Non-pigmented ciliary epithelial cell (primary cell): ENCODE results near the gene MXI1.
A peak's percentile ranks its signal among the peaks of the same experiment; 100 is the strongest.

ENCODE experiments used
- DNase-seq: peaks from one replicate; pipeline ENCODE4 v3.0.0-alpha.2; 2010; ENCODE audit warnings: low read depth

The MXI1 gene

DNA sequence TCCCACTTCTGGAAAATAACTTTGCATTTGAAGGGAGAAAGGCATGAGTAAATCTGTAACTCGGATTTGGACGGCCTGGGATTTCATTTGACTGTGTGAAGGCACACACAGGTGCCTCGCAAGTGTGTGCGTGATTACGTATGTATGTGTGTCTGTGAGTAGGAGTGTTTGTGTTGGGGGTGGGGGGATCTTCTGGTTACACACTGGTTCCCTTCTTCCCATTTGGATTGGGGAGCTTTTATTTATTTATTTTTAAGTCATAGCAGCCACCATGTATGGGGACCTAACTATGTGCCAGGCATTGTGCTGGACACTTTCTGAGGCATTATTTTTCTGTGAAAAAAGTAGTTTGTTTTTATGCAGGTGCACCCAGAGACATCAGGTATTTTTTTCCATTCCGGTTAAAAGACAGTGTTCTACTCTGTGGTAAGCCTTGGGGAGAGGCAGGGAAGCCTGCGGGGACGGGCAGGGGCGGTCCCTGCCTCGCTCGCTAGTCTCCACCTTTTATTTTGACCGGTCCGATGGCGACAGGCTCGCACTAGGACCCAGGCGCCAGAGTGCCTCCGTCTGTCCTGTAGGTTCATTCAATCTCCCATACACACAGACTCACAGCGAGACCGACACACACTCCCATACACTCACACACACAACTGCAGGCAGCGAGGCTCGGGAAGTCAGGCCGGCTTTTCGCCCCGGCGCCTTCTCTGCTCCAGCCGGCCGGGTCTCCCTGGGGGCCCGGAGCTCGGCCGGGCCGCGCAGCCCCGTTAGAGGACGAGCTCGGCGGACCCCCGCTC lies at the start of gene MXI1:
Gene MXI1 (plus strand): TSS at position 595 of the 794 bp plus-strand sequence. CDS start 204 bp downstream, outside the sequence.
- DNase-seq: no peak

DNA sequence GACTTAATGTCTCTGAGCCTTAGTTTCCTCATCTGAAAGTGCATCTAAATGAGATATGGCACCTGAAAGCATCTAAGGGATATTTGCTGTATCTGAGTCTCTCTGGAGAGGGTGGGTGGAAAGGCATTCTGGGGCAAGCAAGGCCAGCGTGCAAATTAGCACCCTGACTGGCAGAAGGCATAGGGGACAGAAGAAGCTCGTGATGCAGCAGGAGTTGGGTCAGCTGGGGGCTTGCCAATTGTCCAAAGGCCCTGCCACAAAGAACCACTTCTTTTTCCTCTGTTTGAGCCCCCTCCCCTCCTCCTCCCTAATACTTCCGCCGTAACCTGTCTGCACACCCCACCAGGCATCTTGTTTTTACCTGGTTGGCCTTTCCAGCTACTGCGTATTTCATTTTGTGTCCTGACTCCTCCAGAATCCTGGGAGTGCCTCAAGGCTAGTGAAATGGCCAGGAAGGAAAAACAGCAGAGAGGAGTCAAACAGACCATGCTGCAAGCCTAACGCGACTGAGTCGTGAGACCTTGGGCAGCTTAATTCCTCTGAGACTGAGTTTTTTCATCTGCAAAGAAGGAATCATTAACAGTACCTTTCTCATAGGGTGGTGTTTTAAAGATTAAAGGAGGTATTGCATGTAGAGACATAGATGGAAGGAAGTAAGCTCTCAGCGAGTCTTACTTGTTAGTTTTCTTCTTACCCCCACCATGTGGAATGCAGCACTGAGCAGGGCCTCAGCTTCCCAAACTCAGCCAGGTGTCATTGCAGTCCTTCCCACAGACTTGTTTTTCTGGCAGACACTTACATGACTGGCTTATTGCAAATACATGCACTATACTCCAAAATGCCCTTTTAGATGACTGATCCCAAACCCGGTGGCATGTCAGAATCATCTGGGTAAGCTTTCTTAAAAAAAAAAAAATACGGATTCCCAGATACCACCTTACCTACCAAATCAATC lies 49.1 kb upstream of the MXI1 start:
- DNase-seq: no peak

DNA sequence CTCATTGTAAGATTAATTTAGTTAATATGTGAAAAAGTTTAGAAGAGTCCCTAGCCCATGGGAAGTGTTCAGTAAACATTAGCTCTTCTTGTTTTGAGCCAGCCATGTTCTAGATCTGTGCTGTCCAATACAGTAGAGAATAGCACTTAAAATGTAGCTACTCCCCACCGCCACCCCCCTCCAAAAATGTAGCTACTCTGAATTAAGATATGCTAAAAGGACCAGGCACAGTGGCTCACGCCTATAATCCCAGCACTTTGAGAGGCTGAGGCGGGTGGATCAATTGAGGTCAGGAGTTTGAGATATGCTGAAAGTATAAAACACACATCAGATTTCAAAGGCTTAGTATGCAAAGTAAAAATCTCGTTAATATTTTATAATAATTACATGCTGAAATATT lies 47.3 kb upstream of the MXI1 start:
- no peak for DNase-seq

DNA sequence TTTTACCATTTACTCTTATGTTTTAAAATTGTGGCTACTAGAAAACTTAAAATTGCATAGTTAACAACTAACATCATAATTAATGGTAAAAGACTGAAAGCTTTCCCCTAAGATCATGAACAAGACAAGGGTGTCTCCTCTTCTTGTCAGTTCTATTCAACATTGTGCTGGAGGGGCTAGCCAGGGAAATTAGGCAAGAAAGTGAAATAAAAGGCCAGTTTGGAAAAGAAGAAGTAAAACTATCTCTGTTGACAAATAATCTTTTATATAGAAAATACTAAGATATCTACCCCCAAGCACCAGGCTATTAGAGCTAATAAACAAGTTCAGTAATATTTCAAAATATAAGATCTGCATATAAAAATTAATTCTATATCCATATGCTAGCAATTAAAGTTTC lies 46.9 kb upstream of the MXI1 start:
- DNase-seq: no peak

DNA sequence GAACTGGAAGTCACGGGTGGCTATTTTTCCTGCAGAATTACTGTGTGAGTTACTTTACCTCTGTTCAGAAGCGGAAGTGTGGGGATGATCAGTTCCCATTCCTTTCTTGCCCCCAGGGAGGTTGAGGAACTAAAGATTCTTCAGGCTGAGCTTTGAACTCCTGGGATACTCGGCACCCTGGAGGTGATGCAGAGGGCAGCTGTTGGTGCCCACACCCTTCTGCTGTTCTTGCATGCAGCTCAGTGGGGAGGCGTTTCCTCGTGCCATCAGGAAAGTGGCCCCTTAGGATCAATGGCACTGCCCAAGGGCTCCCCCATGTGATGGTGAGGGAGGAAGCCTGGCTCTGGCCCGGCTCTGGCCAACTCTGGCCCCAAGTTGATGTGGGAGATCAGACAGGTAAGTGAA lies 44.7 kb upstream of the MXI1 start:
- DNase-seq: no peak

DNA sequence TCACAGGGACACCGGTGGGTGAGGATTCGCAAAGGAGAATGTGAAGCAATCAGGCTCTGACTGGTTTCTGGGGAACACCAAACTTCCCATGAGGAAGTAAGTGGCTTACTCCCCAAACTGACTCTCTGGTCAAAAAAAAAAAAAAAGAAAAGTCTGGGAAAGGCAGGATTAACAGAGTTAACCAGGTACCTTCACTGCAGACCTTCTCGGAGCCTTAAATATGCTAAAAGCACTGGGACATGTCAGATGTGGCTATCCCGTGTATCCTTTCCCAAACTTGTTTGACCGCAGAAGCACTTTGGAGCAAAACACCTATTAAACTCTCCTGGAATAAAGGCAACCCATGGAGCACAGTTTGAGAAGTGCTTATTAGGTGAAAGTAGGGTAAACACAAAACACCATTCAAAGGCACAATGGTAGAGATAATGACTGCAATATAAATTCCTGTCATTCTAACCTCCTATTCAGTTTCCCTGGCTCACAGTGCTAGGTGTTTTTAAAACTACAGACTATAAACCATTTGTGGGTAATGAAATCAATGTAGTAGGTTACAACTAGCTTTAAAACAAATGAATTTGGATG lies 44.1 kb upstream of the MXI1 start:
- DNase-seq: no peak

DNA sequence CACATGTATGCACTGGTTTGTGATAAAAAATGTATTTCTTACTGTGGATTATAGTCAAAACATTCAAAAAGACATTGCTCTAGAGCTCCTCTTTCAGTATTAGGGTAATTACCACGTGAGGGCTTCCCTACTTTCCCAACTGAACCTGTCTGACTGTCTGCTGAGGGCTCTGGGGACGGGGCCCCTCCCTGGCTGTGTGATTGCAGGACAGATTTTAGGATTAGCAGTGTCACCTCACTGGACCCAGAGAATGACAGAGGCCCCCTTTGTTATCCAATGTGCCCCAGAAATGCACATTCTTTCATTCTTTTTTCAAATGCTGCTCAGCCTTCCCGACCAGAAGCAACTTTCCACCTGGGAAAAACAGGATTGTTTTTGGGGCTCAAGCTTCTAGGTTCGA lies 43.6 kb upstream of the MXI1 start:
- DNase-seq: no peak

DNA sequence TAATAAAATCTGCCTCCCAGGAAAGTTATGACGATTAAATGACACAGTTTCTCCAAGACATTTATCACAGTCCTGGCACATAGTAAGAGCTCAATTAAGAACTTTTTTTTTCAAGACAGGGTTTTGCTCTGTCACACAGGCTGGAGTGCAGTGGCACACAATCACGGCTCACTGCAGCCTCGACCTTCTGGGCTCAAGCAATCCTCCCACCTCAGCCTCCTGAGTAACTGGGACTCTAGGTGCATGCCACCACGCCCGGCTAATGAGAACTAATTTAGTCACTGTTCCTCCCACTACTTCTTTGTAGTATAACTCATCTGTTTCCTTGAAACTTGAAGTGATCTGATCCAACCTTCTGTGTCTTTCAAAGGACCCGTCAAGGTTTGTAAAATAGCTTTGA lies 42.2 kb upstream of the MXI1 start:
- no peak for DNase-seq

DNA sequence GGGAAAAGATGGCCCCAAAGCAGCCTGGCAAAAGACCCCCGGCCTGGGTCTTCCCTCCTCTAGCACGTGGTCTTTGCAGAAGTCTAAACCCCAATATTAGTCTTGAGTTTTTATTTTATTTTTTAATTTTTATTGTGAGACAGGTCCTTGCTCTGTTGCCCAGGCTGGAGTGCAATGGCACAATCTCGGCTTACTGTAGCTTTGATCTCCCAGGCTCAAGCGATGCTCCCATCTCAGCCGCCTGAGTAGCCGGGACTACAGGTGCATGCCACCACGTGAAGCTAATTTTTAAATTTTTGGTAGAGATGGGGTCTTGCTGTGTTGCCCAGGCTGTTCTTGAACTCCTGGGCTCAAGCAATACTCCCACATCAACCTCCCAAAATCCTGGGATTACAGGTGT lies 40.3 kb upstream of the MXI1 start:
- no peak for DNase-seq

DNA sequence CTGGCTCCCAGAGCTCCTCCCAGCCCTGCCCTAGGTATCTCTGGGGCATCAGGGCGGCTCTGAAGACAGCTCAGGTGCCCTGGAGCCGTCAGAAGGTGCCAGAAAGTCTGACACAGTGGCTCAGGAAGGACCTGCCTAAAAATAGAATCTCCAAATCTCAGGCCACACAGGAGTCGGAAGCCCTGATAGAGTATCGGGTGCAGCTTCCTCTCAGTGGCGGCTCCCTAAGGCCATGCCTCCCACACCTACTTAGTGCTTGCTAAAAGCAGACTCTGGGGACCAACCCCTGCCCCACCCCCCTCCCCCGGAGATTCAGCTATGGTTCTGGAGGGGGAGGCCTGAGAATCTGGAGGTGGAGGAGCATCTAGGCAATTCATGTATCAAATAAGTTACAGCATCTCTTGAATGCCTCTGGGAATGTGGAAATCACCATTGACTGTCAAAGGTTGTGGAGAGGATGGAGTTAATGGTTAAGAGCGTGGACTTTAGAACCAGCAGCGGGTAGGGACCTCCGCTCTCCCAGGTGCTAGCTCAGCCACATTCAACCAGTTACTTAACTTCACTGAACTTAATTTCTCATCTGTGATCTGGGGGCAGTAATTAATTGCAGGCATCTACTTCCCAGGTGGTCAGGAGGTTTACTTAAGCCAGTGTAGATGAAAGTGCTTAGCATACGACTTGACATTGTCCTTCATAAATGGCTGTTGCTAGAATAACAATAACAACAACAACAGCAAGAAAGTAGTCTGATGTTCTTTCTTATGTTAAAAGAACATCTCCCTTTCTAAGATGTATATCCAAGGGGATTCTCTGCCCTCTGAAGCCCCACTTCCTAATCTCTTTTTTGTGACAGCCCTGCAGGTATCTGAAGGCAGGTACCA lies 38.6 kb upstream of the MXI1 start:
- no peak for DNase-seq

DNA sequence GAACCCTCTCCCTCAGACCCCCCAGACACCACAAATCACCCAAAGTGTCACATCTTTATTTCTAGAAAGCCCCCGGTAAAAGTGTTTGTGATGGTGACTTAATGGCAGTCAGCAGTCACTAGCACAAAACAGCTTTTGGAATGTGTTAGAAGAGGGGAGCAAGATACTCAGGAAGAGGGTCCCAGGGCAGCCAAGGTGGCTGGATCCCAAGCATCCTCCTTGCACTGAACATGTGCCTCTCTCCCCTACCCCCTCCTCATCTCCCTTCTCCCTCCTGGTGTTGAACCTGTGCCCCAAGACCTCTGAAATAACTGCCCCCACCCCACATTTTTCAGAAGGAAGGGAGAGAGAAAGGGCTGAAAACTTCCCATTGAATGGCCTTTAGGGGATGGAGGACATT lies 37.8 kb upstream of the MXI1 start:
- DNase-seq: no peak

DNA sequence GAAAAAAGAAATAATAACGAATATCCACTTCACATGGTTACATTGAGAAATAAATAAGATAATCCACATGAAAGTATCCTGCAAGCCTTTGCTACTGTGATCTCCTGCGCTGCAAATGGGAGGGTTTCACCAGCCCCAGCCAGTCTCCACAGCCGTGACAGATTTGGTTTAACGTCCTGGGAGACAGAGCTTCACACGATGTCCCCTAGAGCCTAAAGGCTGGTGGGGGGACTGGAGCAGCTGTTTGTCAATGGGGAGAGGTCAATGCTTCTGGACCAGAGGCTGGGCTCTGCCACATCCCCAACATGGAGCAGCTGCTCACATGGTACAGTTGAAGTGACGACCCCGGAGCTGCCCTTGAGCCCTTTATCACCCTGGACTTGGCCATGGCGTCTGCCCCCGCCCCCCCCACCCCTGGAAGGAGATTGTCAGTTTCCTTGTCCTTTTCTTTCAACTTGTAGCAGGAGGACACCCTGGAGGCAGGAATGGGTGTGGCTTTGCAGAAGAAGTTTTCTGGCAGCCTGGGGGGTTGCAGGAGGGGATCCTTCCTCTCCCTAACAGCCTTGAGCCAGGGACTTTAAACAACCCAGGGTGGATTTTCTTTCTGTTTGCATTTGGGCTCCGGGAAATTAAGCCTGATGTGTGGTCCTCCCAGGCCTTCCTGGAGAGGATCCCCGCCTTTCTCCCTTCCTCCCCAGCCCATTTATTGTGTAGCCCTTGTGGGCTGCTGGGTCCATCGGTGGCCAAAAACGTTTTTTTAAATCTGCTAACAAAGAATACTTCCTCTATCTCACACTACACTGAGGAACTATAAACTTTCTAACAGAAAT lies 37.0 kb upstream of the MXI1 start:
- no peak for DNase-seq

DNA sequence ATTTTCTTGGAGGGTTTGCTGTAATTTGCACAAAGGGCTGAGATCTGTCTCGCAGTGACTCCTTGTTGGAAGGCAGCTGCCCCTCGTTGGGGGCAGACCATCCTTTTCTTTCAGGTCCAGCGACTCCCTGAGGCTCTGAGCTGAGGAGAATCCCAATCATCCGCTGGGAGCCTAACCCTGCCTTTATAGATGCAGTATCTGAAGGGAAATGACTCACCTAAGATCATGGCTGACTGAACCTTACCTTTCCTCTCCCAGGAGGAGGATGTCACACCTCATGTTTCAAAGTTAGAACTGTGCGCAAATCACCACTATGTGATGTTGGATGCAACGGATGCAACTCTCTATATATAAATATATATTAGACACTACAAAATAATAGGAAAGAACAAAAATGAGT lies 36.4 kb upstream of the MXI1 start:
- no peak for DNase-seq

DNA sequence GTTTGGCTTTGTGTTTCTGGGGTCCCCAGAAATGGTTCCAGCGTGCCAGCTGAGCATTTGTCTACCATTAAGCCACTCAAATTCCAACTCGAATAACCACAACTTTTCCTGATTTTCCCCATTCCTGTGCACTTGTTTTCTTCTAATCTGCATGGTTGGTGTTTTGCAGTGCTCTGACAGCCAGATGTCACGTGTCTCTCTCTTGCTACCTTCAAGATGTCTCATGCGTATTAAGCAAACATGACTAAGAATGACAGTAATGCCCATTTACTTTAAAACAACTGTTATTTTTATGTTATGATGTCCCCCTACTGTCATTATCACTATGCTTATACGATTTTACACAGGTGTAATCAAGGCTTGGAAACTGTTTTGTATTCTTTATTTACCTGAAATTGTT lies 35.2 kb upstream of the MXI1 start:
- DNase-seq: no peak

DNA sequence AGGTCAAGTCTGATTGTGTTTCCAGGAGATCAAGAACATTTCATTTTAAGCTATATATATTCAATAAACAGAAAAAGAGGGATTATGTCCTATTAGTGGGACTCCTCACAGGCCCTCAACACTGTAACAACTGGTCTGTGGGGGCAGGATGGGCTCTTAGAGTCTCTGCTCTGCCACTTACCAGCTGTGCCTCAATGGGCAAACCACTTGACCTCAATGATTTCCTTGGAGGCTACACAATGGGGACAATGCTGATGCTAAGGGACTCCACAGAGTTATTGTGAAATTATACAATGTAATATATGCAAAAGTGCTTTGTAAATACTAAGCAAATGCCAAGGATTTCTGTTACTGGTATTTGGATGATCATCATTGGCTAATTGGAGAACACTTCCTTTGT lies 33.2 kb upstream of the MXI1 start:
- DNase-seq: no peak

DNA sequence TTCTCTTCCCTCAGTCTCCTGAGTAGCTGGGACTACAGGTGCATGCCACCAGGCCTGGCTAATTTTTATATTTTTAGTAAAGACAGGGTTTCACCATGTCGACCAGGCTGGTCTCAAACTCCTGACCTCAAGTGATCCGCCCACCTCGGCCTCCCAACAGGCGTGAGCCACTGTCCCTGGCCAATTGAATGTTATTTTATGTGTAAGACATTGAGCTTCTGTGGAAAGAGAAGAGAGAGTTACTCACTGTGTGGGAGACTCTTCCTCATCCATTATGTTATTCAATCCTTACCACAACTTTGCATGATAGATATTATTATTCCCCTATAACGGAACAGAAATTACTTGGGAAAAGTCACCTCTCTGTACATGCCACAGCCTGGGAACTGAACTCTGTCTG lies 32.6 kb upstream of the MXI1 start:
- no peak for DNase-seq

DNA sequence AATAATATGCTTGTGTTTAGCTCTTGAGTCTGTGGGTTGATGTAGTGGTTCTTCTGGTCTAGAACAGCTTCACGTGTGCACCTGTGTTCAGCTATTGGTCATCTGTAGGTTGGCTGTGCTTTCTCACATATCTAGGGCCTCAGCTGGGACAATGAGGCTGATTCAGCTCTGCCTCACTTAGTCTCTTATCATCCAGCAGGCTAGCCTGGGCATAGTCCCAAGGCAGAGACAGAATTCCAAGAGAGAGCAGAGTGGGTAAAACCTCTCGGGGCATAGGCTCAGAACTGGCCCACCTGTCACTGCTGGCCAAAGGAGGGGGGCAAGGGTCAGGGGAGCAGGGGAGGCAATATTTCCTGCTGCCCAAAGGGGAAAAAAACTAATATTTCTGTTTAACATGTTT lies 32.0 kb upstream of the MXI1 start:
- DNase-seq: peak; percentile 6

DNA sequence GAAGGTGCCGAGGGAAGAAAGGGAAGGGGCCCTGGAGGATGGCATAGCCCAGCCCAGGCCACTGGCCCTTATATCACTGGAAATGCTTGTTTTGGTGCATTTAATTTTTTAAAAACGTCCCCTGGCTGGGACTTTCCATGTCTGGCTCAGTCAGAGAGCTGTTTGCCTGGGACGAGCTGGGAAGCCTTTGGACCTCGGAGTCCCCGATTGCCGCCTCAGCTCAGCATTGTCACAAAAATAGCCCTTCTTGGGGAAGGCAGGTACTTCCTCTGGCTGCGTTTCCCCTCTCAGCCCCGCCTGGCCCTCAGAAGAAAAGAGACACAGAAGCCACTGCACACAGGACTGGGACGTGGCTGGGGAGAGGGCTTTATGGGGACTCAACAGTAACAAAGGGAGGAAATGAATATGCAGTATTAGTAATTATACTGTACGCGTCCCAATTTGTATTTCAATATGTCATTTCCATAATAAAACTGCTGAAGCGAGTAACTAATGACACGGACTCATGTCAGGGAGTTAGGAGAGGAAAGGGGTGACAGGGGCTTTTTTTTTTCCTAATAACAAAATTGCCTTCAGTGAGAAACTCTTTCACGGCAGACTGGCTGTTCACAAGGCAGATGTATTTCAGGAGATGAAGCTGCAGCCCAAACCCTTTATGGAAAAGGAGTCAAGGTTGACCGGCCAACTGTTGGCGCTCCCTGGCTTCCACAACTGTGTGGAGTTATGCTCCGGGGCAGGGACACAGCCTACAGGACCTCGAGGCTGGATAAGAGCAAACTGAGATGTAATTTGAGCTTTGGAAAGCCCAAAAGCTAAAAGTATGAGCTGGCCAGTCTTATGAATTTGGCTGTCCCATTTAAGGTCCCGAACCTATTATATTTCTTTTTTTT lies 31.0 kb upstream of the MXI1 start:
- DNase-seq: no peak

DNA sequence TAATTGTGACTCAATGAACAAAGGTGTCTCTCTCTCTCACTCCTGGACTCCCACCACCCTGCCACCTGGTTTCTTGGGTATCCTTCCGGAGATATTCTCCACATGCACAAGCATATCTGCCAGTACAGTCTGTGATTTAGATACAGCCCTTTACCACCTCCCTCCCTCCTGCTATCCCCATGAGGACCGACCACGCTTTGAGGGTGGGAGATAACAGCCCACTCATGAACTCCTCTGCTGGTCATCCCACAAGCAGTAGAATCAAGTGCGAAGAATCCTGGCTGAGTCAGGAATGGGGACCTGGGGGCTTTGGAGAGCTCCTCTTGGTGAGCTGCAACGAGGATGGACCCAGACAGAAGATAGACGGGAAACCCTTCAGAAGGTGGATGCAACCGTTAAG lies 28.2 kb upstream of the MXI1 start:
- DNase-seq: no peak

DNA sequence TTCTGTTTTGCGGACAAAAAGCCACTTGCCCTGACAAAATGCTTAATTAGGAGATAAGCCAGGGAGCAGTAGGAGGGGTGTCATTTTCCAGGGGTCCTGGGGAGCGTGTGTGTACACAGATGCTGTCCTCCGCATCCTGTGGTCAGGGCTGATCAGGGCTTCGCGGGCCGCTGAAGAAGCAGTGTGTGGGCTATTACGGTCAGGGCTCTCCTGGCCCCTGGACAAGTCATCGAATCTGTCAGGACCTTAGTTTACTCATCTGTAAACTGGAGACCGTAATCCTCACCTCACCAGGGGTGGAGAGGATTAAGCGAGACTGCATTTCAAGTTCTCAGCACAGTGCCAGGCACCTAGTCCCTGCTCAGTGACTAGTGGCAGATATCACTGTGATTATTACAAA lies 26.0 kb upstream of the MXI1 start:
- no peak for DNase-seq
